Activated CD8-positive, alpha-beta T cell treated with anti-CD3 and anti-CD28 coated beads, Interleukin-2, amount 10 ng/mL, durations not matched to agents 7 days and 5 days (primary cell): ENCODE measurements around the gene CIP2A. TPM values are rescaled to one million over a fixed set of nuclear protein-coding genes. Genes with fewer than 3 reads are reported as not detected.

Experiments used
- ATAC-seq: fragments of 150-1000 bp; cut with Tn5 transposase; one replicate; pipeline ENCODE4 v1.10.0; 2021; ENCODE audit warnings: moderate library complexity
- CTCF ChIA-PET: fragments of 350-600 bp; sonication (Branson Sonifier 250); formaldehyde crosslinking; loops from one replicate; lab custom pipeline; 2021; ENCODE audit warnings: antibody characterized with exemption; lab: Charles Lee
- POLR2A ChIA-PET: fragments of 350-600 bp; sonication (Branson Sonifier 250); formaldehyde crosslinking; loops from one replicate; lab custom pipeline; 2021; ENCODE audit warnings: antibody characterized with exemption; lab: Charles Lee
- DNase-seq: peaks from one replicate; pipeline ENCODE4 v3.0.0-alpha.2; 2020
- H3K27ac Mint-ChIP-seq: one replicate; pipeline ENCODE4 v1.8.0; 2021; ENCODE audit warnings: mild to moderate bottlenecking, mixed read lengths
- H3K27me3 Mint-ChIP-seq: one replicate; pipeline ENCODE4 v1.8.0; 2021; ENCODE audit warnings: low read depth, mixed read lengths
- H3K36me3 Mint-ChIP-seq: one replicate; pipeline ENCODE4 v1.8.0; 2021; ENCODE audit warnings: low read depth, mixed read lengths
- H3K4me1 Mint-ChIP-seq: one replicate; pipeline ENCODE4 v1.8.0; 2021; ENCODE audit warnings: low read depth, mixed read lengths
- H3K4me3 Mint-ChIP-seq: one replicate; pipeline ENCODE4 v1.8.0; 2021; ENCODE audit warnings: mild to moderate bottlenecking, mixed read lengths
- H3K9me3 Mint-ChIP-seq: one replicate; pipeline ENCODE4 v1.8.0; 2022; ENCODE audit warnings: mixed read lengths; ENCODE audit not compliant: insufficient read depth
- total RNA-seq, 2 experiments: library from RNA; stranded (reverse); gene quantifications; one replicate each; pipeline ENCODE4 v1.2.3, GENCODE V29; 2021

CIP2A gene
- total RNA-seq, 2 experiments from 2014 or later = 58.5 to 64.3 TPM

DNA sequence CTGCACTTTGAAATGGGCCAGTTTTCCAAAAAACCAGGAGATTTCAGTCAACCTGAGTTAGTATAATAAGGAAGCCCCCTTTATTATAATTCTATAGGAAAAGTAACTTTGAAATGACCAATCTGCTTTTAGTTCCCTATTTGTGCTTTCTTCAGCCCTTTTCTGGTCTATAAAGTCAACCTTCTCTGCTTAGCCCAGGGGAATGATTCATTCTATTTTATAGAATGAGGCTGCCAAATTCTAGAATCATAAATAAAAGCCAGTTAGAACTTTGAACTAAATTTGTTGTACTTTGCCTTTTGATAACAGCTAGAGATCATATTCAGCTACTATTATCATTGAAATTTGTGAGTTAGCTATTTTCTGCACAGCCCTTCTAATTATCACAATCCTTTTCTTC lies 24.7 kb downstream of the CIP2A start:
- ATAC-seq = no peak
- CTCF ChIA-PET = interaction anchor here (1.4 to 1.6 kb wide), 3 partner anchors 12 to 351 kb away, joined by 5 to 6 read pairs (median 5); no protein-coding TSS in a partner anchor
- H3K4me1 Mint-ChIP-seq = no peaks in the 10 kb centered on the region
- POLR2A ChIA-PET = no interaction called here
- DNase-seq = no peak
- H3K36me3 Mint-ChIP-seq = peaks cover 49% of the 10 kb centered on the region
- no peak overlapping the region for H3K4me3 Mint-ChIP-seq
- no peaks in the 10 kb centered on the region for H3K27me3 Mint-ChIP-seq
- no peak overlapping the region for H3K27ac Mint-ChIP-seq
- H3K9me3 Mint-ChIP-seq = no peaks in the 10 kb centered on the region

DNA sequence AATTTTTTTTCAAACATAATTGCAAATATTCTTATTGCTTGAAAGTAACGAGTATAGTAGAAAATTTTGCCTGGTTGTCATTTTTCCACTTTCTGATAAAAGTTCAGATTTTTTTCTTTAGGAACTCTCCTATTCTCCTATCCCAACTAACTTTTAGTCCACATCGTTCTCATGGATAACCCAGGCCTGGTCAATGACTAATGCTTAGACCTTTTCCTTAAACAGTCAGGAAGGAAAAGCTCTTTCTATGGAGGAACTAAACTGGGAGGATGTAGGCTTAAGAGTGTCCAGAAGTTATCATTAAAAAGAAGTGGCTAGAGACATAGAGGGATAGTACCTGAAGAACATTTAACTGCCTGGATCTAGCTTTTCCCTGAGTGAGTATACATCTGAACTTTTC lies 26.7 kb downstream of the CIP2A start:
- no peaks in the 10 kb centered on the region for H3K9me3 Mint-ChIP-seq
- ChIA-PET POLR2A (interaction anchor here (1.2 kb wide), 1 partner anchor 26 kb away, joined by 4 read pairs; no protein-coding TSS in a partner anchor), CTCF (interaction anchor here (1.0 kb wide), 1 partner anchor 10 kb away, joined by 5 read pairs; no protein-coding TSS in a partner anchor)
- H3K27me3 Mint-ChIP-seq = no peaks in the 10 kb centered on the region
- no peaks in the 10 kb centered on the region for H3K4me1 Mint-ChIP-seq
- DNase-seq (no peak), ATAC-seq (no peak)
- no peak overlapping the region for H3K27ac Mint-ChIP-seq
- H3K4me3 Mint-ChIP-seq = no peak overlapping the region
- peaks cover 53% of the 10 kb centered on the region for H3K36me3 Mint-ChIP-seq

DNA sequence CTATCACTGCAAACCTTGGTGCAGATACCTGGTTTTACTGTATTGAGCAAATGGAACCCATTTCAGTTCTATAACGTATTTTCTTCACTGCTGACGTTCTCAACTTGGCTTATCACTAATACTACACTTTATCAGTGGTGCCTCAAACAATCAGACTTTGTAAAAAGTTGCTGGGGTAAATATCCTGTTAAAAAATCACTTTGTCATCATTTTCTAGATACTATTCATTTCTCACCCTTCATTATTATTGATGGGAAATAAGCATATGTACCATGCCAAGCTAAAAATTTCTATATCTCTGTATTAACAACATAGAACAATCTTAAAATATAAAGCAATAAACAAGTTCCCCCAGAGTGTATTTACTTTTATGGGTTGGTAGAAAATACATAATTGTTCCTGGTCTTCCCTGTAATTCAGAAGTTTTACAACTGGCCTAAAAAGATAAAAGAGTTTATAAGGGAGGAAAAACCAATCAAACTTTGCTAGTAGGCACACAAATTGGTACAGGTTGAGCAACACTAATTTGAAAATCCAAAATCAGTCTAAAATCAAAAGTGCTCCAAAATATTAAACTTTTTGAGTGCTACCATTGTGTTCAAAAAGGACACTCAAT lies 33.2 kb downstream of the CIP2A start:
- POLR2A ChIA-PET = no interaction called here
- no peaks in the 10 kb centered on the region for H3K9me3 Mint-ChIP-seq
- no peak overlapping the region for H3K4me3 Mint-ChIP-seq
- DNase-seq (no peak), ATAC-seq (no peak)
- peaks cover 65% of the 10 kb centered on the region for H3K36me3 Mint-ChIP-seq
- H3K4me1 Mint-ChIP-seq = no peaks in the 10 kb centered on the region
- no peaks in the 10 kb centered on the region for H3K27me3 Mint-ChIP-seq
- CTCF ChIA-PET = interaction anchor here (1.2 to 1.9 kb wide), 2 partner anchors 67 to 359 kb away, joined by 3 to 5 read pairs; no protein-coding TSS in a partner anchor
- no peak overlapping the region for H3K27ac Mint-ChIP-seq

DNA sequence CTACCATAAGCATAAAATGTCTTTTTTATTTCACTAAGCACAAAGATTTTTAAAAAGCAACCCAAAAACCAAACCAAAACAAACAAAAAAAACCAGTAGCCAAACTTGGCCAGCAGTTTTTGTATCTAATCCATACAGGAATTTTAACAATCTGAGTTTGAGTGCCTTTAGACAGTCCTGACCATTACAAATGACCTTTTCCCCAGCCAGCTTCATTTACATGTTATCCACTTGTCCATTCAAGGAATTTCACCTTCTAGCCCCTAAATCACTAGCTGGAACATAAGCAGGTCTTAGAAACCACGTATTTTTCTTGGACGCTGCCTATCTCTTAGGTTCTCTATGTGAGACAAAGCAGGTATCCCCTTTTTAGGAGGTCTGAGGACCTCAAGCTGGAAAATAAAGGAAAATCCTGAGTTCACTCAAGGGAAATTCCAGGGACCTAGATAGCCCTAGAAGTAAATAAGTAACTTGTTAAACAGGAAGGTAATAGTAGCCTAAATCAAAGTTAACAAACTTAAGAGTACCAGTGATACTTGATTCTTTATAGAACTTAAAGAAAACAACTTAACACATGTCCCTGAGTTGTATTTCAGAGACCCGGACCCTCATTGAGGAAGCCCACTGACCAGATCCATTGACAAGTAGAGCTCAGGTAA lies 34.2 kb downstream of the CIP2A start:
- no peak for DNase-seq
- no peak overlapping the region for H3K4me3 Mint-ChIP-seq
- peaks cover 58% of the 10 kb centered on the region for H3K36me3 Mint-ChIP-seq
- no peaks in the 10 kb centered on the region for H3K27me3 Mint-ChIP-seq
- CTCF ChIA-PET = interaction anchor here (1.0 to 1.2 kb wide), 2 partner anchors 65 to 360 kb away, joined by 3 to 5 read pairs; no protein-coding TSS in a partner anchor
- no peak for ATAC-seq
- H3K4me1 Mint-ChIP-seq = no peaks in the 10 kb centered on the region
- no peaks in the 10 kb centered on the region for H3K9me3 Mint-ChIP-seq
- POLR2A ChIA-PET = no interaction called here
- H3K27ac Mint-ChIP-seq = no peak overlapping the region

DNA sequence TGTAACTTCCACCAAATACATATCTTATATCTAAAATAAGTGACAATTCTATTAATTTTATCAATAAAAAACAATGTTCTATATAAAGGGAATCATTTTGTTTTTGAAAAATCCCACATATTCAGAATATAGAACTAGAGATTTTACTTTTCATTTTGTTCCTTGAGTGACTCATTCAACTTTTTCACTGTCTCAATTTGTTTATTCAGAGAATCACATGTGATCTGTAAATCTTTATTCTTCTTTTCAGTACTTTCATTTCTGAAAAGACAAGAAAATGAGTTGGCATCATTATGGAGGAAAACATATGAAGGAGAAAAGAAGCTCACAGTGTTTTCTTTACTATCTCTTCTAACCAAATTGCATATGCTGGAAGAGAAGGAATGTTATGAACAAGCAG lies 35.0 kb downstream of the CIP2A start:
- H3K27ac Mint-ChIP-seq = no peak overlapping the region
- peaks cover 56% of the 10 kb centered on the region for H3K36me3 Mint-ChIP-seq
- no peaks in the 10 kb centered on the region for H3K4me1 Mint-ChIP-seq
- DNase-seq = no peak
- CTCF ChIA-PET = interaction anchor here (1.0 to 1.4 kb wide), 3 partner anchors 11 to 64 kb away, joined by 3 to 8 read pairs (median 5); no protein-coding TSS in a partner anchor
- H3K27me3 Mint-ChIP-seq = no peaks in the 10 kb centered on the region
- ATAC-seq = no peak
- no peak overlapping the region for H3K4me3 Mint-ChIP-seq
- no peaks in the 10 kb centered on the region for H3K9me3 Mint-ChIP-seq
- POLR2A ChIA-PET = no interaction called here

DNA sequence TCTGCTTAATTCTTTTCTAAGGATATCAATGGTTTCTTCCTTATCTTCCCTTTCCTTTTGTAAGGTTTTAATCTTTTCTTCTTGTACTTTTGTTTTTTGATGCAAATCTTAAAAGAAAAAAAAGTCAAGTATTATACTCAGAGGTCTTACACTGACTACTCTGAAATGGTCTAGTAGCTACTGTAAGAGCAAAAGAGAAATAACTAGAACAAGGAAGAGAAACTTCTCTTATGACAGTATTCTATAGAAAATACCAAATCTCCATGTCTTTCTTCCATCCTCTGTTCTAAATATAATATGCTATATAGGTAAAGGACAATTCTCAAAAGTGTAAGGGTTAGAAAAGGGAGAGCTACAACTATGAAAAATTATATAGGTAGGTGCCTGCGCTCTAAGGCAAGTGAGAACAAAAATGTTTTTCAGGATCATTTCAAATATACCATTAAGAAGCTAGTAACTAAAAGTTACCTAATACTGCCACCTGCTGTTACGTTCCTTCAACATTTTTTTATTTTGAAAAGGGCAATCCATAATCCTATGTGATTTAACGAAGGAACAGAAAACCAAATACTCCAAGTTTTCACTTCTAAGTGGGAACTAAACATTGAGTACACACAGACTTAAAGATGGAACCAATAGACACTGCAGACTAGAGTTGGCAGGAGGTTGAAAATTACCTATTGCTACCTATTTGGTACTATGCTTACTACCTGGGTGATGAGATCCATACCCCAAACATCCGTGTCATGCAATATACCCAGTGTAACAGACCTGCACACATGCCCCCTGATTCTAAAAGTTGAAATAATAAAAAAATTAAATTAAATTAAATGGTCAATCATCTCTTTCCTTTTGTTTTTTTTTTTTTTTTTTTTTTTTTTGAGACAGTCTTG lies 36.7 kb downstream of the CIP2A start:
- ChIA-PET CTCF (interaction anchor here (0.7 to 2.8 kb wide), 29 partner anchors 9 to 503 kb away, joined by 3 to 32 read pairs (median 5); partner anchors contain the start of genes CIP2A and DZIP3), POLR2A (interaction anchor here (0.9 kb wide), 1 partner anchor 38 kb away, joined by 3 read pairs; no protein-coding TSS in a partner anchor)
- no peak for DNase-seq
- H3K4me1 Mint-ChIP-seq = no peaks in the 10 kb centered on the region
- no peak overlapping the region for H3K4me3 Mint-ChIP-seq
- H3K27me3 Mint-ChIP-seq = no peaks in the 10 kb centered on the region
- H3K9me3 Mint-ChIP-seq = no peaks in the 10 kb centered on the region
- peaks cover 48% of the 10 kb centered on the region for H3K36me3 Mint-ChIP-seq
- ATAC-seq = no peak
- H3K27ac Mint-ChIP-seq = no peak overlapping the region

DNA sequence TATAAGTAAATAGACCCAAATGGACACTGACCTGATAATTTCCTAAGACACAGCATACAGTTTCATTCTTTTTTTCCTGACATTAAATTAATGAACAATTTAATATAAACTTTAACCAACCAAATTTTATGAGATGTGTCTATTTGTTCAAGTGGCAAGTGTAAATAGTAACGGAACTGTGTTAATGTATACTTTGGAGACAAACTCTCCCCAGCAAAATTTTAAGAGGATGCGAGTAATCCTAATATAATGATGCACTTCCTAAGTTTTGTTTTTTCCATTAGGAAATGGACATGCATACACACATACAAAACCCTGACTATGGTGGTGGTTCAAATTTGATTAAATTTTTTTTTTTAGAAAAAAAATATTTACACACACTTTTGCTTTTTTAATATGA lies 40.4 kb downstream of the CIP2A start:
- no peak overlapping the region for H3K27ac Mint-ChIP-seq
- peaks cover 4% of the 10 kb centered on the region for H3K4me1 Mint-ChIP-seq
- no peaks in the 10 kb centered on the region for H3K27me3 Mint-ChIP-seq
- POLR2A ChIA-PET = no interaction called here
- CTCF ChIA-PET = no interaction called here
- ATAC-seq = no peak
- no peak overlapping the region for H3K4me3 Mint-ChIP-seq
- DNase-seq = no peak
- peaks cover 46% of the 10 kb centered on the region for H3K36me3 Mint-ChIP-seq
- H3K9me3 Mint-ChIP-seq = no peaks in the 10 kb centered on the region

DNA sequence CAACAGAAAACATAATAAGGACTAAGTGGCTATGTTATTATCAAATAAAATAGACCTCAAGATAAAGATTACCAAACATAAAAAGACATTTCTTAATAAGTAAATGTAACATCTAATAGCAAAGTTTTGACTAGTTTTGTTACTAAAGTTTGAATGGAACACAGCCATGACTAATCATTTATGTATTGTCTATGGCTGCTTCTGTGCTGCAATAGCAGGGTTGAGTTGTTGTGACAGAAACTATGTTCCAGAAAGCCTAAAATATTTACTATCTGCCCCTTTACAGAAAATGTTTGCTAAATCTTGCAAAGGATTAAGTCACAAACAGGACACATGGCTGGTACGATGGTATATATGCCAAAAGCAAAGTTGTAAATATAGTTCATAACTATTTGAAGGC lies 40.9 kb downstream of the CIP2A start:
- ChIA-PET CTCF (no interaction called here), POLR2A (no interaction called here)
- Mint-ChIP-seq H3K4me3 (no peak overlapping the region), H3K9me3 (no peaks in the 10 kb centered on the region), H3K36me3 (peaks cover 50% of the 10 kb centered on the region), H3K27ac (no peak overlapping the region), H3K4me1 (peaks cover 4% of the 10 kb centered on the region), H3K27me3 (no peaks in the 10 kb centered on the region)
- ATAC-seq (no peak), DNase-seq (no peak)

DNA sequence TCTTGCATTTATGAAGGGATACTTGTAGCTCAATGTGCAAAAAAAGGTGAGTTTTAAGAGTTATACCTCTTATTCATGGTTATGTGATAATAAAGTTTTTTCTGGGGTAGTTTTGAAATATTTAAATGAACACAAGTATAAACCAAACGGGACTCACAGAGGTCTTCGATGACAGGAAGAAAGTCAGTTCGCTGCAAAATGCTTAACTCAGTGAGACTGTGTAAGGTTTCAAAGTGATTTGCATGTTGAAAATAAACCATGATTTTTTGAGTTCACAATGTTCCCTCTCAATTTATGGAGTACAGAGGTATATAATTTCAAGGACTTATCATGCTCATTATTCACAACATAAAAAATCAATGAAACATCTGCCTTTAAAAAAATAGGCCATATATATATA lies 42.5 kb downstream of the CIP2A start:
- CTCF ChIA-PET = interaction anchor here (0.9 kb wide), 1 partner anchor 58 kb away, joined by 3 read pairs; no protein-coding TSS in a partner anchor
- no peaks in the 10 kb centered on the region for H3K27me3 Mint-ChIP-seq
- H3K4me3 Mint-ChIP-seq = no peak overlapping the region
- ATAC-seq (no peak), DNase-seq (no peak)
- H3K9me3 Mint-ChIP-seq = no peaks in the 10 kb centered on the region
- H3K4me1 Mint-ChIP-seq = peaks cover 4% of the 10 kb centered on the region
- POLR2A ChIA-PET = no interaction called here
- no peak overlapping the region for H3K27ac Mint-ChIP-seq
- H3K36me3 Mint-ChIP-seq = peaks cover 49% of the 10 kb centered on the region

DNA sequence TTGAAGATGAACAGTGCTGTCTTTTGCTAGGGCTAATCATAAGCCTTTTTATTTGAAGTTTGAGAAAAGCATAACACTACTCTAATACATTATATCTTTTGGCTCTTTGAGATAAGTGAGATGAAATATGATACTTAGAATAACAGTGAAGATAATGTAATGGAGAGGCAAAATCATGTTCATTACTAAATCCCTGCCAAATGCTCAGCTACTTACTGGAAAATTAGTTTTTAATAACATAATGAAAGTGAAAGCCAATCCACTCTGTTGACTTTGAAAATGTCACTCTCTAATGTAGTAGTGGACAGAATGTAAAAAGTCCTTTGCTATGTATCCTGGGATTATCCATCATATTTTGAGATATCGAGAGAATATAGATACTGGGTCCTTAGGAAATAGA lies 43.0 kb downstream of the CIP2A start:
- no peak for ATAC-seq
- Mint-ChIP-seq H3K27me3 (no peaks in the 10 kb centered on the region), H3K36me3 (peaks cover 47% of the 10 kb centered on the region), H3K4me1 (peaks cover 4% of the 10 kb centered on the region), H3K27ac (no peak overlapping the region), H3K9me3 (no peaks in the 10 kb centered on the region), H3K4me3 (no peak overlapping the region)
- no peak for DNase-seq
- ChIA-PET POLR2A (no interaction called here), CTCF (interaction anchor here (0.9 kb wide), 1 partner anchor 58 kb away, joined by 3 read pairs; no protein-coding TSS in a partner anchor)

DNA sequence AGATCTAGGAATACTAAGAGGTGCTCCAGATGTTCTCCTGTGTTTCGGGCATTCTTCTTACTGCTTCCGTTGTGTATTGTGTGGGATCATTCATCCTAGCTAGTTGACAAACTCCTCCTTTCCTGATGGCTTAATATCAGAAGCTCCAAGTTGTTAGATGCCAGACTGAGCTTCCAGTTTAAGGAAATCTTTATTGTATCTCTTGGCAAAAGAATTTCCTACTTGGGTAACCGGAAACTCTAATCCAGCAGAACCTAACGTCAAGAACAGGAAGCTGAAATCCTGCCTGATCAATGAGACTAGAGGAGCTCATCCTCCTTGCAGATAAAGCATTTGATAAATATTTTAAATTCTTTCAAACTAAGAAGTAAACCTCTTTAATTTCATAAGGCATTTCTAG lies 51.2 kb downstream of the CIP2A start:
- no peak for ATAC-seq
- Mint-ChIP-seq H3K4me3 (no peak overlapping the region), H3K27ac (no peak overlapping the region), H3K36me3 (peaks cover 11% of the 10 kb centered on the region), H3K9me3 (no peaks in the 10 kb centered on the region), H3K4me1 (peaks cover 2% of the 10 kb centered on the region), H3K27me3 (no peaks in the 10 kb centered on the region)
- no peak for DNase-seq
- CTCF ChIA-PET = interaction anchor here (1.5 to 3.9 kb wide), 2 partner anchors 14 to 51 kb away, joined by 4 to 17 read pairs; no protein-coding TSS in a partner anchor
- POLR2A ChIA-PET = no interaction called here
